ENCODE data around the gene P2RX6. TPM values are rescaled to one million over a fixed set of nuclear protein-coding genes. Genes with fewer than 3 reads are reported as not detected.

P2RX6 gene
- polyA plus RNA-seq, 1 of the 3 experiments (the other 2 are of a cell fraction), result 7.1 TPM

DNA sequence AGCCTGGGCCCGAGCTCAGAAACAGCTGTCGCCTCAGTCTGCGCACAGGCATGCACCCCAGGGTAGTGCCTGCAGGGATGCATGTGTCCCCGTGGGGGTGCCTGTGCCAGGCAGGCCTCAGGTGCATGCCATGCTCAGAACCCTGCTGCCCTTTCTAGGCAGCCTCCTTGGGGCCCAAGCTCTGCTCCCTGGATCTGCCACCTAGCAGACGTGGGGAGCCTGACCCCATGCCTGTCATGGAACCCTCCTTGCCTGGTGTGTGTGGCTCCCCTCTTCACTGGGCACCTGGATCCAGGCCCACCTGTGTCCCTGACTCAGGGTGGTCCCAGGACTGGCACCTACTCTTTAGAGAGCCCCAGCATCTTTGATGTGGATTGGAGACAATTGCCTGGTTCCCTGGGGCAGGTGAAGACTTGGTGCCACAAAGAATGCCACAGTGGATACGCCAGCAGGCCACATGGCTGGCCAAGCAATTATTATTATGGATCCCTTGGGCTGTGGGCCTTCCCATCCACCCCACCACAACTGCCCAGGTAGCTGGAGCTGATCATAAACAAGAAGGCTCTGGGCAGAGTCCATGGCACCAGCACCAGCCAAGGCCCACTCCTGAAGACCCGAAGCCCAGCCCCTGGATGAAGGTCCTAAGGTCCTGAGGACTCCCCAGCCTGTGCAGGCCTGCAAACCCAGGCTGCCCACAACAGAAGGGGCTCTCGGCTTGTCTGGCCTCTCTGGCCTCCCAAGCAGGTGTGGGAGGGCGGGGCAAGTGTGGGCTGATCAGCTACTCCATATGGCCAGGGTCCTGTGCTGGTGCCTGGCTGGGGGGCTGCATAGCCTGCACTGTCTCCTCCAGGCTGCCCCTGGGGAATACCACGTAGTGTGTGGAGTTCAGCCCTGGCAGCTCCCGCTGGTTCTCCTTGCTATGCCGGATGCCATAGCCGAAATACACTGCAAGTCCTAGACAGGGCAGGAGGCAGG lies 13.6 kb downstream of the P2RX6 start (continued):
- TF ChIP-seq MXI1 (IDR thresholded peaks at IDR 0.05; ENCODE audit: low read depth, low read length) (no peak), GATA2 (CRISPR knock-in tag; IDR thresholded peaks at IDR 0.05) (no peak), CHD2 (IDR thresholded peaks at IDR 0.05; ENCODE audit: low read length, partially characterized antibody) (no peak), RCOR1 (IDR thresholded peaks at IDR 0.05; ENCODE audit: low read length) (no peak)
- TF ChIP-seq, protein P1, sequence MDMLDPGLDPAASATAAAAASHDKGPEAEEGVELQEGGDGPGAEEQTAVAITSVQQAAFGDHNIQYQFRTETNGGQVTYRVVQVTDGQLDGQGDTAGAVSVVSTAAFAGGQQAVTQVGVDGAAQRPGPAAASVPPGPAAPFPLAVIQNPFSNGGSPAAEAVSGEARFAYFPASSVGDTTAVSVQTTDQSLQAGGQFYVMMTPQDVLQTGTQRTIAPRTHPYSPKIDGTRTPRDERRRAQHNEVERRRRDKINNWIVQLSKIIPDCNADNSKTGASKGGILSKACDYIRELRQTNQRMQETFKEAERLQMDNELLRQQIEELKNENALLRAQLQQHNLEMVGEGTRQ (IDR thresholded peaks at IDR 0.05; ENCODE audit: borderline replicate concordance, low read depth, low read length), result no peak

DNA sequence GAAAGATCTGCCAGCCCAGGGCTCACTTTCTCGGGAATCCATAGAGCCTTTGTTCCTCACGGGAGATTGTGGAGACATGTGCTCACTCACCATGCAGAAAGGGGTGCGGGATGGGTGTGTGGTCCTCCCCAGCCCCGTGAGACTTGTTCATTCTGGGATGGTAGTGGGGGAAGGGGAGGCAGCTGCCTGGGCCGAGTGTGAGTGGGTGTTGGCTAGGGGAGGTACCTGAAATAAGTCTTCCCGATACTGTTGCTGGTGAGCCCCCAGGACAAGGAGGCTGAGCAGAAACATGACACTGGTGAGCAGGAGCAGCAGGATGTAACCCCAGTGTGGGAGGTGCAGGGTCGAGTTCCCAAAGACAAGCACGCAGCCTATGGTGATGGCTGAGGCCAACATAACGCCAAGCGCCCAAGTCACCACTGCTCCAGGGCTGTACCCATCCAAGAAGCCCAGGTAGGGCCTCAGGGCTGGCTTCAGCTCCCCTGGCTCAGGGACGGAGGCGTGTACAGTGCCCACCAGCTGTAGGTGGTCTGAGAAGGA lies 14.6 kb downstream of the P2RX6 start:
- H3K4me2 ChIP-seq, result no peak overlapping the region
- H3K36me3 ChIP-seq (replicated peaks in 1 of 2; ENCODE audit: control insufficient read depth in 1 of 2, insufficient read depth in 2 of 2, low read length in 1 of 2), result no peaks in the 10 kb centered on the region
- no peaks in the 10 kb centered on the region for H3K9me3 ChIP-seq
- H3K9me2 ChIP-seq, result no peaks in the 10 kb centered on the region
- WGBS (ENCODE audit: low lambda C conversion rate), result 73% methylated on average over 6 of the region's 12 CpGs
- TF ChIP-seq, protein P2, sequence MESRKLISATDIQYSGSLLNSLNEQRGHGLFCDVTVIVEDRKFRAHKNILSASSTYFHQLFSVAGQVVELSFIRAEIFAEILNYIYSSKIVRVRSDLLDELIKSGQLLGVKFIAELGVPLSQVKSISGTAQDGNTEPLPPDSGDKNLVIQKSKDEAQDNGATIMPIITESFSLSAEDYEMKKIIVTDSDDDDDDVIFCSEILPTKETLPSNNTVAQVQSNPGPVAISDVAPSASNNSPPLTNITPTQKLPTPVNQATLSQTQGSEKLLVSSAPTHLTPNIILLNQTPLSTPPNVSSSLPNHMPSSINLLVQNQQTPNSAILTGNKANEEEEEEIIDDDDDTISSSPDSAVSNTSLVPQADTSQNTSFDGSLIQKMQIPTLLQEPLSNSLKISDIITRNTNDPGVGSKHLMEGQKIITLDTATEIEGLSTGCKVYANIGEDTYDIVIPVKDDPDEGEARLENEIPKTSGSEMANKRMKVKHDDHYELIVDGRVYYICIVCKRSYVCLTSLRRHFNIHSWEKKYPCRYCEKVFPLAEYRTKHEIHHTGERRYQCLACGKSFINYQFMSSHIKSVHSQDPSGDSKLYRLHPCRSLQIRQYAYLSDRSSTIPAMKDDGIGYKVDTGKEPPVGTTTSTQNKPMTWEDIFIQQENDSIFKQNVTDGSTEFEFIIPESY (IDR thresholded peaks at IDR 0.05; ENCODE audit: borderline replicate concordance, low read depth), result no peak
- TF ChIP-seq TCF12 (IDR thresholded peaks at IDR 0.05) (no peak), RCOR1 (IDR thresholded peaks at IDR 0.05; ENCODE audit: low read length) (no peak), NRF1 (IDR thresholded peaks at IDR 0.05; ENCODE audit: low read depth, low read length) (no peak), CHD2 (IDR thresholded peaks at IDR 0.05; ENCODE audit: low read length, partially characterized antibody) (no peak), FOXJ3 (CRISPR knock-in tag; IDR thresholded peaks at IDR 0.05) (no peak), SIN3A (IDR thresholded peaks at IDR 0.05; ENCODE audit: borderline replicate concordance, low read depth, low read length) (no peak), RXRA (IDR thresholded peaks at IDR 0.05; ENCODE audit: borderline replicate concordance, low read depth) (no peak)
- TF ChIP-seq, protein P3, sequence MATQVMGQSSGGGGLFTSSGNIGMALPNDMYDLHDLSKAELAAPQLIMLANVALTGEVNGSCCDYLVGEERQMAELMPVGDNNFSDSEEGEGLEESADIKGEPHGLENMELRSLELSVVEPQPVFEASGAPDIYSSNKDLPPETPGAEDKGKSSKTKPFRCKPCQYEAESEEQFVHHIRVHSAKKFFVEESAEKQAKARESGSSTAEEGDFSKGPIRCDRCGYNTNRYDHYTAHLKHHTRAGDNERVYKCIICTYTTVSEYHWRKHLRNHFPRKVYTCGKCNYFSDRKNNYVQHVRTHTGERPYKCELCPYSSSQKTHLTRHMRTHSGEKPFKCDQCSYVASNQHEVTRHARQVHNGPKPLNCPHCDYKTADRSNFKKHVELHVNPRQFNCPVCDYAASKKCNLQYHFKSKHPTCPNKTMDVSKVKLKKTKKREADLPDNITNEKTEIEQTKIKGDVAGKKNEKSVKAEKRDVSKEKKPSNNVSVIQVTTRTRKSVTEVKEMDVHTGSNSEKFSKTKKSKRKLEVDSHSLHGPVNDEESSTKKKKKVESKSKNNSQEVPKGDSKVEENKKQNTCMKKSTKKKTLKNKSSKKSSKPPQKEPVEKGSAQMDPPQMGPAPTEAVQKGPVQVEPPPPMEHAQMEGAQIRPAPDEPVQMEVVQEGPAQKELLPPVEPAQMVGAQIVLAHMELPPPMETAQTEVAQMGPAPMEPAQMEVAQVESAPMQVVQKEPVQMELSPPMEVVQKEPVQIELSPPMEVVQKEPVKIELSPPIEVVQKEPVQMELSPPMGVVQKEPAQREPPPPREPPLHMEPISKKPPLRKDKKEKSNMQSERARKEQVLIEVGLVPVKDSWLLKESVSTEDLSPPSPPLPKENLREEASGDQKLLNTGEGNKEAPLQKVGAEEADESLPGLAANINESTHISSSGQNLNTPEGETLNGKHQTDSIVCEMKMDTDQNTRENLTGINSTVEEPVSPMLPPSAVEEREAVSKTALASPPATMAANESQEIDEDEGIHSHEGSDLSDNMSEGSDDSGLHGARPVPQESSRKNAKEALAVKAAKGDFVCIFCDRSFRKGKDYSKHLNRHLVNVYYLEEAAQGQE (IDR thresholded peaks at IDR 0.05; ENCODE audit: low read depth, low read length), result no peak
- H3K9ac ChIP-seq, result no peak overlapping the region
- ChIA-PET POLR2A (interaction anchor here (0.9 kb wide), 1 partner anchor 10 kb away, joined by 4 read pairs; no protein-coding TSS in a partner anchor), CTCF (no interaction called here)
- no peaks in the 10 kb centered on the region for H4K20me1 ChIP-seq (ENCODE audit: insufficient read depth)
- no peak overlapping the region for H3K27ac ChIP-seq (ENCODE audit: low read depth in 2 of 2, low read length in 1 of 2)
- no peak overlapping the region for H2AFZ ChIP-seq (ENCODE audit: low read depth)
- H3K27me3 ChIP-seq (ENCODE audit: insufficient read depth), result no peaks in the 10 kb centered on the region
- no peak for DNase-seq
- H3K4me1 ChIP-seq (ENCODE audit: control insufficient read depth in 1 of 2, insufficient read depth in 2 of 2, low read depth in 1 of 2, low read length in 1 of 2), result peaks cover 0 to 21% of the 10 kb centered on the region in 2 experiments; a peak in 1 of 4 replicates
- no peaks in the 10 kb centered on the region for H3F3A ChIP-seq (replicated peaks; ENCODE audit: insufficient read depth)
- no peaks in the 10 kb centered on the region for H3K79me2 ChIP-seq (ENCODE audit: insufficient read depth)
- no peak overlapping the region for H3K4me3 ChIP-seq (ENCODE audit: low read depth in 2 of 2, low read length in 1 of 2)

Data from SK-N-SH (cell line).